Naive thymus-derived CD8-positive, alpha-beta T cell (primary cell): ENCODE results near the gene CRP. TPM values are rescaled to one million over a fixed set of nuclear protein-coding genes. Genes with fewer than 3 reads are reported as not detected.
"Not testable (repeated sequence)": the region's sequence is repeated elsewhere in the genome, so short reads cannot be mapped to it uniquely, and the experiment has no call there.

Experiments
- ATAC-seq, 2 donors: fragments of 150-1000 bp; cut with Tn5 transposase in 1 of 2; sonication (Bioruptor Pico), chemical (Tn5 transposase) in 1 of 2; 1 replicate in 1 of 2; 2 replicates in 1 of 2; pipeline ENCODE4 v1.10.0; 2021; ENCODE audit warnings: mild to moderate bottlenecking in 2 of 2, moderate library complexity in 2 of 2
- POLR2A ChIA-PET: fragments of 350-600 bp; sonication (Branson Sonifier 250); formaldehyde crosslinking; loops from one replicate; lab custom pipeline; 2021; ENCODE audit warnings: antibody characterized with exemption; lab: Charles Lee
- DNase-seq, 10 donors: peaks; one replicate each; pipeline versions ENCODE4 v3.0.0 to v3.0.0-alpha.2; 2020 to 2022
- H3K27ac Mint-ChIP-seq, 10 donors: one replicate each; pipeline ENCODE4 v1.8.0; 2020 to 2022; ENCODE audit warnings: mild to moderate bottlenecking in 10 of 10, mixed read lengths in 10 of 10, moderate library complexity in 4 of 10, inconsistent platforms in 1 of 10
- H3K27me3 Mint-ChIP-seq, 5 donors: one replicate each; pipeline ENCODE4 v1.8.0; 2021 to 2022; ENCODE audit warnings: mixed read lengths in 5 of 5
- H3K36me3 Mint-ChIP-seq, 3 donors: one replicate each; pipeline ENCODE4 v1.8.0; 2020 to 2022; ENCODE audit warnings: mixed read lengths in 3 of 3, mild to moderate bottlenecking in 2 of 3, inconsistent platforms in 1 of 3
- H3K4me1 Mint-ChIP-seq, 4 donors: one replicate each; pipeline ENCODE4 v1.8.0; 2021 to 2022; ENCODE audit warnings: mixed read lengths in 4 of 4
- H3K4me3 Mint-ChIP-seq, 10 donors: one replicate each; pipeline ENCODE4 v1.8.0; 2020 to 2022; ENCODE audit warnings: mild to moderate bottlenecking in 10 of 10, mixed read lengths in 10 of 10, moderate library complexity in 6 of 10, inconsistent platforms in 1 of 10
- H3K9me3 Mint-ChIP-seq, 9 donors: one replicate each; pipeline ENCODE4 v1.8.0; 2020 to 2022; ENCODE audit warnings: mixed read lengths in 9 of 9, mild to moderate bottlenecking in 3 of 9, inconsistent platforms in 1 of 9, moderate library complexity in 1 of 9
- polyA plus RNA-seq, 3 donors: library from polyadenylated mRNA; unstranded; fragments of 300-500 nt; fragmentation: Illumina TruSeq; gene quantifications; one replicate each; pipeline ENCODE4 v1.2.3, GENCODE V29; 2021
- total RNA-seq, 8 experiments: library from RNA in 2 of 8; stranded (reverse) in 2 of 8; gene quantifications; one replicate each; pipeline ENCODE4 v1.2.3 and lab custom pipeline; 2021 to 2026

CRP gene
- total and polyA plus RNA-seq, 5 experiments from 2014 or later: not detected

DNA sequence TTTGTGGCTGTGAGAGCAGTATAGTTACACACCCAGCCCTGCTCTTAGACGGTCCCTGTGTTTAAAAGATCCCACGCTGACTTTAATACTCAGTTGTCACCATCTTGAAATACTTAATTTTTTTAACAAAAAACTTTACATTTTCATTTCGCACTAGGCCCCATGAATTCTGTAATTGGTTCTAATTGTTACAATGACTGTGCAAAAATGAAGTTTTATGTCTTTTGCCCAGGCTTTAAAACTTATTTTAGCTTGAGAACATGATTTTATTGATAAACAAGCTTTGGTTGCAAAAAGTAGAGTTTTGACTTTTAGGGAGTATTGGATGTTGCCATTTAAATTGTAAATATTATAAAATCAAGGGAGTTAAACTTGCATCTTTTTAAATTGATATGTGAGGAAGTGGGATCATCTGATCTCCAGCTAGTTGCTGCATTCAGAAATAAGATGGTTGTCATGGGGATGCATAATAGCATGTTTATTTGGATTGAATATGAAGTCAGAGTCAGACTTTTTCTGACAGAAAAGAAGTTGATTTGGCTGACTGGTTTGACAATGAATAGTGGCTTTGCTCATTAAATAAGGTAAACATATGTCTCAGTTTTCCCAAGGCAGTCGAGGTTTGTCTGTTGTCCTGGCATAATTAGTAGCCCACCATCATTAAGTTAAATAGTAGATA lies 23.0 kb upstream of the CRP start:
- H3K27me3 Mint-ChIP-seq: peaks cover 2 to 22% (median 6%) of the 10 kb centered on the region in 5 donors
- peaks cover 0 to 16% (median 2%) of the 10 kb centered on the region in 9 donors for H3K9me3 Mint-ChIP-seq
- peaks cover 0 to 3% (median 0%) of the 10 kb centered on the region in 3 donors for H3K36me3 Mint-ChIP-seq
- no peaks in the 10 kb centered on the region for H3K4me1 Mint-ChIP-seq
- POLR2A ChIA-PET: no interaction called here
- DNase-seq (no peak), ATAC-seq (no peak)
- no peak overlapping the region for H3K4me3 Mint-ChIP-seq
- H3K27ac Mint-ChIP-seq: no peak overlapping the region

DNA sequence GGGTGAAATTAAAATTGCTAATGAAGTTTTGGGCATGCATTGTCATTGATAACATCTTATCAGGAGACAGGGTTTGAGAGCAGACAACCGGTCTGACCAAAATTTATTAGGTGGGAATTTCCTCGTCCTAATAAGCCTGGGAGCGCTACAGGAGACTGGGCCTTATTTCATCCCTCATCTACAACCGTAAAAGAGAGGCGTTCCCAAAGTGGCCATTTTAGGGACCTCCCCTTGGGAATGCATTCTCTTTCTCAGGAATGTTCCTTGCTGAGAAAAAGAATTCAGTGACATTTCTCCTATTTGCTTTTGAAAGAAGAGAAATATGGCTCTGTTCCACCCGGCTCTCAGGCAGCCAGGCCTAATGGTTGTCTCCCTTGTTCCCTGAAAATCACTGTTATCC lies 8.8 kb upstream of the CRP start:
- H3K27ac Mint-ChIP-seq, H3K4me1 Mint-ChIP-seq, H3K4me3 Mint-ChIP-seq, ATAC-seq, POLR2A ChIA-PET, DNase-seq: not testable (repeated sequence)
- Mint-ChIP-seq H3K27me3 (peaks cover 16 to 43% (median 22%) of the 10 kb centered on the region in 5 donors), H3K36me3 (peaks cover 3 to 51% (median 9%) of the 10 kb centered on the region in 3 donors), H3K9me3 (peaks cover 19 to 69% (median 42%) of the 10 kb centered on the region in 9 donors)

DNA sequence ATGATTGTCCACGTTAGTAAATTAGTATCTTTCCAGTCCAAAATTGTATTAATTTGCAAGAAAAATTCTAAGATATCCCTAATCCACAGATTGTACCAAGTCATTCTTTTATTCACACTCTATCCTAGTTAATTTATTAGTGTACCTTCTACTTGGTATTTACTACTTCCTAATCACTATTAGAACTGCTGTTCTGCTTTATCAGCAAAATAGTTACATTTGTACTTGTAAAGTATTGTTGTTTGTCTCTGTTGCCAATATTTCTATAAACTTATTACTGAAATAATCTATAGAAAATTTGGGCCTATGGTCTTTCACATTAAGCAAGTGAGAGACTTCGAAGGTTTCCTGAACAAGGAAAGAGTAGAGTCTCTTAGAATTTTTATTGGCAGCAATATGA lies 5.6 kb upstream of the CRP start:
- DNase-seq: no peak
- POLR2A ChIA-PET: no interaction called here
- Mint-ChIP-seq H3K36me3 (peaks cover 9 to 55% (median 9%) of the 10 kb centered on the region in 3 donors), H3K4me3 (no peak overlapping the region), H3K9me3 (peaks cover 19 to 77% (median 46%) of the 10 kb centered on the region in 9 donors), H3K27me3 (peaks cover 19 to 54% (median 28%) of the 10 kb centered on the region in 5 donors), H3K4me1 (no peaks in the 10 kb centered on the region), H3K27ac (no peak overlapping the region)
- no peak for ATAC-seq

DNA sequence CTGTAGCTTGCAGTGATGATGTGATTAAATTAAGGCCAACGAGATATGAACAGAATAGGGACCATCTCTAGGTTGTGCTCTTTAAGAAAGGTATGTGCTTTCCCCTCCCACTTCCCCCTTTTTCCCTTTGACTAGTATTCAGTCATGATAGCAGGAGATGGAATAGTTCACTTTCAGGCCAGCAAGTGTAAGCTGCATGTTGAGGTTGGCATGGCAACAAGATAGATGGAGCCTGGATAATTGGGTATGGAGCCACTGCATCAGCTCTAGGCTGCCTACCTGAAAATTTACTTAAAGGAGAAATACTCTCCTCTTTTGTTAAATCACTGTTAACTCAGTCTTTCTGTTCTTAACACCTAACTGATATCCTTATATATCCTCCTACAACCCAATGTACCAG lies 1.5 kb upstream of the CRP start:
- DNase-seq (no peak), ATAC-seq (no peak)
- Mint-ChIP-seq H3K36me3 (peaks cover 8 to 30% (median 9%) of the 10 kb centered on the region in 3 donors), H3K4me1 (no peaks in the 10 kb centered on the region), H3K9me3 (peaks cover 8 to 39% (median 25%) of the 10 kb centered on the region in 9 donors), H3K27ac (no peak overlapping the region), H3K4me3 (no peak overlapping the region), H3K27me3 (peaks cover 21 to 72% (median 34%) of the 10 kb centered on the region in 5 donors)
- POLR2A ChIA-PET: no interaction called here

DNA sequence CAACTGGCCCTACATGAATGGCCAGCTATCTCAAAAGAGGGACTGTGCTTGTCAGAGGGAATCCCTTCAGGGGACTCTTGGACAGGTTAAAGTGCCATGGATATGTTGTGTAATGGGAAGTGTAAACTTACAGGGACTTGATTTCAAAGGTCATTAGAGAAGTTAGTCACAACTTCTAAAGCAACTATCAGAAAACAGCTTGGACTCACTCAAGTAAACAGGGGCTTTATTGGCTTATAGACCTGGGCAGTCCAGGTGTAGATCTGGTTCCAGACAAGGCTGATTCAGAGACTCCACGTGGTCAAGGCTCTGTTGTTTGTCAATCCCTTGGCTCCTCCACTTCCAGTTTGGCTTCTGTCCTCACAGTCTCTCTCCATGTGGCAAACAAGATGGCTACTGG lies 2.3 kb downstream of the CRP start:
- peaks cover 0 to 1% (median 0%) of the 10 kb centered on the region in 3 donors for H3K36me3 Mint-ChIP-seq
- no peak overlapping the region for H3K4me3 Mint-ChIP-seq
- peaks cover 6 to 38% (median 12%) of the 10 kb centered on the region in 5 donors for H3K27me3 Mint-ChIP-seq
- peaks cover 0 to 2% (median 0%) of the 10 kb centered on the region in 4 donors for H3K4me1 Mint-ChIP-seq
- ATAC-seq (no peak), DNase-seq (no peak)
- H3K9me3 Mint-ChIP-seq: peaks cover 0 to 3% (median 0%) of the 10 kb centered on the region in 9 donors
- no peak overlapping the region for H3K27ac Mint-ChIP-seq
- POLR2A ChIA-PET: no interaction called here

DNA sequence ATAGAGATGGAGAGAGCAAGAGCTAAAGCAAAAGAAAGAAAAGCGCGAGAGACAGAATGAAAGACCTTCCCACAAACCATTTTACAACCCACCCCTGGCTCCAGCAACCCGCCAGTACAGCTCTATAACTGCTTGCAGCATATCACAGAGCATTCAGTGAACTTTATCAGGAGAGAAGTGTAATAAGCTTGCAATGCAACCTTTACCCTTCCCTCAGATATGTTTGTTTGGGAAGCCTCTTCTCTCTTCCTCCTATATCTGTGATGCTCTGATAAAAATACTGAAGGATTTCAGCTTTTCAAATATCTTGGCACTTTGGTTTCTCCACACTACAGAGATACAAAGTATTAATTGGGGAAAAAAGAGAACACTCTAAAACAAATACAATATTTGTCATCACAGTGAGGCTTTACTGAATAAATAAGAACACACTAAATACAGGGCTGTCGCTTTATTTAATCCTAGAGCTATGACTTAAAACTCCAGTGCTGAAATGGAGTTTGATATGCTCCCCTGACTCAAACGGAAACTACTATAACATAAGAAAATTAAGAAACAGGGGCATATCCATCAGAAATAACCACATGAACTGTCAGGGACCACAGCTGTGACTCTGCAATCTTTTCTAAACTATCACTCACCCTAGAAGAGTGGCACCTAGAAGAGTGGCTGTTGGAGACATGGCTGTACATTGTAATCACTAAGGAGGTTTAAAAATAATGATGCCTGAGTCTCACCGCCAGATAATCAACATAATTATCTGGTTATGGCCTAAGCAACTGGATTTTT lies 6.7 kb downstream of the CRP start:
- Mint-ChIP-seq H3K4me3 (no peak overlapping the region), H3K27ac (no peak overlapping the region), H3K36me3 (no peaks in the 10 kb centered on the region), H3K27me3 (peaks cover 0 to 2% (median 0%) of the 10 kb centered on the region in 5 donors), H3K9me3 (no peaks in the 10 kb centered on the region), H3K4me1 (peaks cover 0 to 2% (median 0%) of the 10 kb centered on the region in 4 donors)
- DNase-seq: no peak
- no peak for ATAC-seq
- POLR2A ChIA-PET: no interaction called here

DNA sequence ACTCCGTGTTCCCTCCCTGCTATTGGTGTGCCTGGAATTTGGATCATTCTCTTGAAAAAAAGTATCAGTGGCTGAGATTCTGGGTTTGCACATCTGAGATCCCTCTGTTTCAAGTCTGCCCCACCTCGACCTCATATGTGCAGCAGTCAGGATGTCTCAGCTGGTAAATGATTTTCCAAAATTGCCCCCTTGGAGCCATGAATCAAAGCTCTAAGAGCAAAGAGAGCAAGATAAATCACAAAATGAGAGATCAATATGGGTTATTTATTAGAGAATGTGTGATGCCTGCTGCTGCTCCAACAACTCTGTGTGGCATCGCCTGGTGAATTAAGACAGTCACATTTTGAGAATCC lies 8.5 kb downstream of the CRP start:
- peaks cover 0 to 2% (median 0%) of the 10 kb centered on the region in 5 donors for H3K27me3 Mint-ChIP-seq
- POLR2A ChIA-PET: no interaction called here
- H3K4me1 Mint-ChIP-seq: peaks cover 0 to 2% (median 0%) of the 10 kb centered on the region in 4 donors
- DNase-seq: no peak
- no peak for ATAC-seq
- H3K9me3 Mint-ChIP-seq: no peaks in the 10 kb centered on the region
- H3K4me3 Mint-ChIP-seq: no peak overlapping the region
- H3K36me3 Mint-ChIP-seq: no peaks in the 10 kb centered on the region
- H3K27ac Mint-ChIP-seq: no peak overlapping the region

DNA sequence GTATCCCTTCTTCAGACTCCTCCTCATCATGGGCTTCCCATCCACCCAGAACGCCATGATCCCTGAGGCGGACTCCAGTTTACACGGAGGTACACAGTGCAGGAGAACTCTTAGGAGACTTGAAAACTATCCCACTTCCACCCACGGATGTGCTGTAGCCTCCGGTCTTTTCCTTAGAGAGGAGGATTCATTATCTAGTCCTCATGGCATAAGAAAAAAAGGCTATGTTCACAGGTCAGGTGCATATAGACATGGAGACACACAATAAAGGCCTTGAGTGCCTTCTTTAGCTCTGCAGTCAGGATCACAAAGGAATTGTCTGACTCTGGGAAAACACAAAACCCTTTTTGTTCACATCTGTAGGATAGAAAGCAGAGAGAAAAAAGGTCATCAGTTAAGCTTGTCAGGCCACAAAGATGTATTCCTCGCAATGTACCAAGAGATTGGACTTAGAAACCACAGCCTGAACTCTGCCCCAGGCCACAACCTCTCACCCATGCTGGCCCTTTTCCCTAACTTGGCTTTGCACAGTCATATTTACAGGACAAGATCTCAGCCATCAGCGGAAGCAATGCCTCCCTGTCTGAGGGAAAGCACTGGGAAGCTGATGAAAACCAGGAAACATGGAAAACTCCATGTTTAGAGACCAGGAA lies 9.0 kb downstream of the CRP start:
- H3K27me3 Mint-ChIP-seq: peaks cover 0 to 2% (median 0%) of the 10 kb centered on the region in 5 donors
- H3K4me1 Mint-ChIP-seq: peaks cover 0 to under 1% (median 0%) of the 10 kb centered on the region in 4 donors
- POLR2A ChIA-PET: no interaction called here
- no peak overlapping the region for H3K4me3 Mint-ChIP-seq
- H3K36me3 Mint-ChIP-seq: no peaks in the 10 kb centered on the region
- H3K27ac Mint-ChIP-seq: no peak overlapping the region
- H3K9me3 Mint-ChIP-seq: no peaks in the 10 kb centered on the region
- no peak for ATAC-seq
- no peak for DNase-seq

DNA sequence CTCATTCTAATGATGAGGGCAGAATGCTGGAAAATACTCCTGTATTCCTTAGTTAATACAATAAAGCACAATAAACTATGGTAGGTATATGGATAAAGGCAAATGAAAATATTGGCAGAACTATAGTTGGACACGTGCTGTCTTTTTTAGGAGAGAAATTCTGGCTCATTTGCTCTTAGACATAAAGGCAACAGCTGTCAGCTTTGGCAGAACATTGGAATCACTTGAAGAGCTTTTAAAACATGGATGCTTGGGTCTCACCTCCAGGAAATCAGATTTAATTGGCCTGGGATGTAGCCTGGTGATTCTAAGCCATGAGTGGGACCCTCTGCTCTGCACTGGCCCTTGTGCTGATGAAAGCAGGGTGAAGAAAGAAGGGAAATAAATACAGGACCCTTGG lies 9.9 kb downstream of the CRP start:
- H3K4me3 Mint-ChIP-seq: no peak overlapping the region
- H3K27ac Mint-ChIP-seq: no peak overlapping the region
- POLR2A ChIA-PET: no interaction called here
- DNase-seq (no peak), ATAC-seq (no peak)
- peaks cover 0 to 2% (median 0%) of the 10 kb centered on the region in 5 donors for H3K27me3 Mint-ChIP-seq
- no peaks in the 10 kb centered on the region for H3K4me1 Mint-ChIP-seq
- no peaks in the 10 kb centered on the region for H3K9me3 Mint-ChIP-seq
- no peaks in the 10 kb centered on the region for H3K36me3 Mint-ChIP-seq

DNA sequence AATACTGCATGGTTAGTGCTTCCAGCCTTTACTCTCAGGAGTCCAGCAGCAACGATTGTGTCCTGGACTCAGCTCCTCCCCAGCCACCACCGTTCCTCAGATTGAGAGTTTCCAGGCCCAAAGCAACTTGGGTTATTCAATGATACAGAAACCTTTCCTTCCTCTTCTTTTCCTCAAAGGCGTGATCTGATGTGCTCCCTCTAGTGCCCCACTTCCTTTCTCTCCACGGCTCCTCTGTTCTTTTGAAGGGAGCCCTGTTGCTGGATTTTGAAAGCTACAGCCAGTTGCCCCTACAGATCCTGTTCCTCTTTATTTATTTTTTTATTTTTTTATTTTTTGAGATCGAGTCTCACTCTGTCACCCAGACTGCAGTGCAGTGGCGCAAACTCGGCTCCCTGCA lies 14.1 kb downstream of the CRP start:
- no peaks in the 10 kb centered on the region for H3K36me3 Mint-ChIP-seq
- no peak overlapping the region for H3K27ac Mint-ChIP-seq
- no peak overlapping the region for H3K4me3 Mint-ChIP-seq
- no peak for ATAC-seq
- peaks cover 0 to 9% (median 4%) of the 10 kb centered on the region in 5 donors for H3K27me3 Mint-ChIP-seq
- no peaks in the 10 kb centered on the region for H3K4me1 Mint-ChIP-seq
- POLR2A ChIA-PET: no interaction called here
- DNase-seq: no peak
- no peaks in the 10 kb centered on the region for H3K9me3 Mint-ChIP-seq

DNA sequence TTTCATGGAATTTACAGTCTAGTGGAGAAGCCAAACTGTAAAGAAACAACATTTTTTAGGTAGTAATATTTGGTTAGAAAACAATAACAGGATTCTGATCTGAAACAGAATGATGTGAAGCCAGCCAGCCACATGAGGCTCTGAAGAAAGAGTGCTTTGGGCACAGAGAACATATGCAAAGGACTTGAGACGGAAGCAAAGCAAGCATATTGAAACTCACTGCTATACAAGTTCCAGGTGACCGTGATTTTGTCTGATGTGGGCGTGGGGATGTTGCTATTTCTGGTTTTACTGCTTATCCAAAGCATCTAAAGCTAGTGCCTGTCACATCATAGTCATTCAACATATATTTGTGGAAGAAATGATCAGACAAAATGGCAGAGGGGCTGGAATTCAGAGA lies 14.7 kb downstream of the CRP start:
- no peak overlapping the region for H3K27ac Mint-ChIP-seq
- POLR2A ChIA-PET: no interaction called here
- no peaks in the 10 kb centered on the region for H3K4me1 Mint-ChIP-seq
- ATAC-seq (no peak), DNase-seq (no peak)
- no peaks in the 10 kb centered on the region for H3K9me3 Mint-ChIP-seq
- peaks cover 1 to 11% (median 7%) of the 10 kb centered on the region in 5 donors for H3K27me3 Mint-ChIP-seq
- no peak overlapping the region for H3K4me3 Mint-ChIP-seq
- H3K36me3 Mint-ChIP-seq: no peaks in the 10 kb centered on the region

DNA sequence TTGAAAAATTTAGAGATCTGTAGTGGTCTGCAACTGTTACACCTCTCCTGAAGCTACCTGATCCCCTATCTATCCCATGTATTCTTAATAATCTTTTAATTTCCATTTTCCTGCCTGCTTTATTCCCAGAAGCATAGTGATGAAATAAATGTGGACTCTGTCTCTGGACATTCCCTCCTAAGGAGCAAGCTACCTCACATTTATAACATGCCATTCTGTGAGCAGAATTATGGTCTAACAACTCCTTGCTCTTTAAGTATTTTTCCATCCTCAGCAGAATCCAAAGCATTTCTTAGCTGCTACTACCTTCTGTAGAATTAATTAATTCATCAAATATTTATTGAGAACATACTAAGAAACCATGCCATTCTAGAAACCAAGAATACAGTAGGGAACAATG lies 15.1 kb downstream of the CRP start:
- POLR2A ChIA-PET: no interaction called here
- H3K27ac Mint-ChIP-seq: no peak overlapping the region
- H3K36me3 Mint-ChIP-seq: no peaks in the 10 kb centered on the region
- H3K4me1 Mint-ChIP-seq: no peaks in the 10 kb centered on the region
- ATAC-seq: no peak
- no peak for DNase-seq
- H3K4me3 Mint-ChIP-seq: no peak overlapping the region
- no peaks in the 10 kb centered on the region for H3K9me3 Mint-ChIP-seq
- peaks cover 1 to 13% (median 7%) of the 10 kb centered on the region in 5 donors for H3K27me3 Mint-ChIP-seq

DNA sequence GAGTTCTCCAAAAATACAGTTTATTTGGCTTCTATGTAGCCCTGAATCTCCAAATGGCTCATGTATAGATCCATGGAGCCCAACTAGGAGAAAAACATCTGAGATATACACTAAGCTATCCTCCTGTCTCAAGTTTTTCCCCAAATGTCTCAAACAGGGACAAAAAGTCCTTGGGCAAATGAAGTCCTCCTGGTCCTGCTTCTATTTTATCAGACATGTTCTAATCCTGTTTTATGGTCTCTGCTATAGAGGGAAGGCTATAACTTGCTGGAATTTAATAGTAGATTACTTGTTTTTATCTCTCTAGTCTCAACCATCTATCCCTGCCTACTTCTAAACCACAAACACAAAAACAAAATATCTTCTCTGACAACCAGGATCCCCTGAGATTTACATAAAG lies 26.9 kb downstream of the CRP start:
- POLR2A ChIA-PET: no interaction called here
- H3K27ac Mint-ChIP-seq: no peak overlapping the region

More for the DNA sequence above, 26.9 kb downstream of the CRP start:
- no peaks in the 10 kb centered on the region for H3K36me3 Mint-ChIP-seq
- H3K4me3 Mint-ChIP-seq: no peak overlapping the region
- H3K9me3 Mint-ChIP-seq: peaks cover 0 to 2% (median 0%) of the 10 kb centered on the region in 9 donors
- peaks cover 13 to 39% (median 30%) of the 10 kb centered on the region in 5 donors for H3K27me3 Mint-ChIP-seq
- DNase-seq: no peak
- no peak for ATAC-seq
- H3K4me1 Mint-ChIP-seq: no peaks in the 10 kb centered on the region
